Dedifferentiated amniotic fluid mesenchymal stem cell (primary cell): ENCODE data around the gene TMCC2.
A peak's percentile ranks its signal among the peaks of the same experiment; 100 is the strongest.
"Not testable (repeated sequence)": the region's sequence is repeated elsewhere in the genome, so short reads cannot be mapped to it uniquely, and the experiment has no call there.

Experiments
- DNase-seq: peaks from one replicate; pipeline ENCODE4 v3.0.0-alpha.2; 2016; ENCODE audit errors: extremely low spot score

The TMCC2 gene

GRCh38 chr1:205279986-205280385 lies 52.2 kb downstream of the TMCC2 start:
- DNase-seq: no peak

DNA sequence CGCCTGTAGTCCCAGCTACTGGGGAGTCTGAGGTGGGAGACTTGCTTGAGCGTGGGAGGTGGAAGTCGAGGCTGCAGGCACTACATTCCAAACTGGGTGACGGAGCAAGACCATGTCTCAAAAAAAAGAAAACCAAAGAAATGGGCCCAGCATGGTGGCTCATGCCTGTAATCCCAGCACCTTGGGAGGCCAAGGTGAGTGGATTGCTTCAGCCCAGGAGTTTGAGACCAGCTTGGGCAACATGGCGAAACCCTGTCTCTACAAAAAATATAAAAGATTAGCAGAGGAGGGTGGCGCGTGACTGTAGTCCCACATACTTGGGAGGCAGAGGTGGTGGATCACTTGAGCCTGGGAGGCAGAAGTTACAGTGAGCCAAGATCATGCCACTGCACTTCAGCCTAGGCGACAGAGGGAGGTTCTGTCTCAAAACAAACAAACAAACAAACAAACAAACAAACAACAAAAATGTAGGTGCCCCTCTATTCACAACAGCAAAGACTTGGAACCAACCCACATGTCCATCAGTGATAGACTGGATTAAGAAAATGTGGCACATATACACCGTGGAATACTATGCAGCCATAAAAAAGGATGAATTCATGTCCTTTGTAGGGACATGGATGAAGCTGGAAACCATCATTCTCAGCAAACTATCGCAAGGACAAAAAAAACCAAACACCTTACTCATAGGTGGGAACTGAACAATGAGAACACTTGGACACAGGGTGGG lies 53.1 kb downstream of the TMCC2 start:
- DNase-seq: not testable (repeated sequence)

GRCh38 chr1:205283270-205284147 lies 55.8 kb downstream of the TMCC2 start:
- DNase-seq: no peak

GRCh38 chr1:205284420-205285144 lies 56.8 kb downstream of the TMCC2 start:
- DNase-seq: peak; percentile 70

GRCh38 chr1:205285381-205286101 lies 57.8 kb downstream of the TMCC2 start:
- no peak for DNase-seq

DNA sequence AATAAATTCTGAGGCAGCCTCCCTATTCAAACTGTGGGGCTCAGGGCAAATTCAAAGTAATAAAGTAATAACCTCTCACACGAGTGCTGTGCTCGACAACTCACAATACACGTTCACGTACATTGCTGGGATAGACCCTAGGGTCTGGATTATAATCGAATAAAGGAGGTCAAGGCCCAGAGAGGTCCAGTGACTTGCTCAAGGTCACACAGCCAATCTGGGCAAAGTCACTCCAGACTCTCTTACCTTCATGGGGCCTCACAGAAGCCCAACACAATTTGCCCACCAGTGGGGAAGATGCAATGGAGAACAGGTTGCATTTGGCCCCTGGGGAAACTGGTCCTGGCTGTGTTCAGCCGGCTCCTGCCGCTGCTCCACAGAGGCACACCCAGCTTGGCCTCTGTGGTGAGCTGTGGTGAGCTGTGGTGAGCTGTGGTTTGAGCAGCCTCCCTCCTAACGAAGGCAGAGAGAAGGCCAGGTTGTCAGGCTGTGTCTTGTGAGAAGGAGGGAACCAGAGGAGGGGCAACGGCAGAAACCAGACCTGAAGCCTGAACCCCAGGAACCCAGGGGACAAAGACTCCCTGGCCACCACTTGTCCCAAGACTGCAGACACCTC lies 58.7 kb downstream of the TMCC2 start:
- no peak for DNase-seq

GRCh38 chr1:205287076-205287475 lies 59.3 kb downstream of the TMCC2 start:
- no peak for DNase-seq

- no peak for DNase-seq
Observed at GRCh38 chr1:205287767-205288559, 60.2 kb downstream of the TMCC2 start.

DNA sequence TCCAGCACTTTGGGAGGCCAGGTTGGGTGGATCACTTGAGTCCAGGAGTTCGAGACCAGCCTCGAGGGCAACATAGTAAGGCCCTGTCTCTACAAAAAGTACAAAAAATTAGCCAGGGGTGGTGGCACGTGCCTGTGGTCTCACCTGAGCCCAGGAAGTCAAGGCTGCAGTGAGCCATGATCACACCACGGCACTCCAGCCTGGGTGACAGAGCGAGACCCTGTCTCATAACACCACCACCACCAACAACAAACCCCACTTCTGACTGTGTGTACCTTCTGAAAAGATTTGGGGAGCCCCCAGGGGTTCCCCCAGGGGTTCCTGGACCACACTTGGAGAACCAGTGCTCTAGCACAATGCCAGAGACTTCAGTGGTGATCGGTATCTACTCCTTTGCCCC lies 63.9 kb downstream of the TMCC2 start:
- no peak for DNase-seq

DNA sequence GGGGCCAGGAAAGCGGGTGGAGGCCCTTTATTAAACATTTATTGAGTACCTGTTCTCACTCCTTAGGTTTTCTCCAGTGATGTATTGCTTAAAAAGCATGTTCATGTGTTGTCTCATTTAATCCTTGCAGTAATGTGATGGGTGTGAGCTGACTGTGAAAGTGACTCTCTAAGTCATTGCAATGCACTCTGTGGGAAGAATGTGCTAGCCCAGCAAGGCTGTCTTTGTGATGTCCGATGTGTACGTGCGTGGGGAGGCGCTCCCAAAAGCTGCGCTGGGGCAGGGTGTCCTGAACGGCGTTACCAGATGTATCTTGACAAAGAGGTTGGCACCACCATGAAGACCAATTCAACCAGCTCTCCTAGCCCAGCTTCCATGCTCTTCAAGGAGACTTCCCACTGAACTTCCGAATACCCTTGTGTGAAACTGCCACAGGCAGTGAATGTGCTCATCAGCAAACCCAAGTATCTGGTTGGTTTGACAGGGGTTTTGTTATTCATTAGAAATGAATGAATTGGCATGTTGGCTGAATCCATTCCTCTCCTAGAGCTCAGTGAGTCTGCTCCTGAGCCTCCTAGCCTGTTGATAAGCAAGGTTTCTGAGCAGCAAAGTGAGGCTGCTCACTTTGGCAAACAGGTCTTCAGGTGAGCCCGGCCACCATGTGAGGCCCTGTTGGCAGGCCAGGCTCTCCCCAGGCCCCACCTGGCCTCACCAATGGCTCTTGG lies 65.8 kb downstream of the TMCC2 start:
- no peak for DNase-seq

DNA sequence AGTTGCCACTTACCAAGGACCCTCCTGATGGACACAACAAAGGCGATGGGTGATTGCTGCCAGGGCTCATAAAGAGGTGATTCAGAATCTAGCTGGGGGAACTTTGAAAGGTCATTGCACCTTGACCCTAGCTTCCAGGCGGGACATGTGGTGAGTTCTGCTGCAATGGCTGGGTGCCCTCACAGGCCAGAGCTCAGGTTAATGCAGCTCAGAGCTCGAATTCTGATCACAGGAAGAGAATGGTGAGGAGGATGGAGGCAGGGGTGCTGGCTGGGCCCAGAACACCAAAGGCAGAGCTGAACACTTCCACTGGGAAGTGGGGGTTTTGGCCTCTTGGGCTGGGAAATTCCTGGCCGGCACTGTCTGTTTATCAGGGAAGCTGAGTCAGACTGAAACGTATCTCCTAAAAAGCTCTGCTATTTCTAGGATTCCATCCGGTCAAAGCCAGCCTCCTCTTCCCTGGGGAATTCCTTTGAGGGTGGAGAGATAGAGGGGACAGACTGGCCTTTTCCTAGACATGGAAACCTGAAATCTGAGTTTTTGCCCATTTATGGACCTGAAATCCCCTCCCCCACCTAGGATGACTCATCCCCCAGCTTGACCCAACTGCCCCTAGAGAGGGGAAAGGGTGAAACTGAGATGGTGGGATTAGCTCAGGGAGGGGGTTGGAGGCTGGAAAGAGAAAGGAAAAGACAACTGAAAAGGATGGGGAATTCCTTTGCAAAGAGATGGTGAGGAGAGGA lies 66.6 kb downstream of the TMCC2 start:
- peak; percentile 56 for DNase-seq

GRCh38 chr1:205294934-205295333 lies 67.2 kb downstream of the TMCC2 start:
- no peak for DNase-seq

GRCh38 chr1:205296154-205296553 lies 68.4 kb downstream of the TMCC2 start:
- DNase-seq: no peak

DNA sequence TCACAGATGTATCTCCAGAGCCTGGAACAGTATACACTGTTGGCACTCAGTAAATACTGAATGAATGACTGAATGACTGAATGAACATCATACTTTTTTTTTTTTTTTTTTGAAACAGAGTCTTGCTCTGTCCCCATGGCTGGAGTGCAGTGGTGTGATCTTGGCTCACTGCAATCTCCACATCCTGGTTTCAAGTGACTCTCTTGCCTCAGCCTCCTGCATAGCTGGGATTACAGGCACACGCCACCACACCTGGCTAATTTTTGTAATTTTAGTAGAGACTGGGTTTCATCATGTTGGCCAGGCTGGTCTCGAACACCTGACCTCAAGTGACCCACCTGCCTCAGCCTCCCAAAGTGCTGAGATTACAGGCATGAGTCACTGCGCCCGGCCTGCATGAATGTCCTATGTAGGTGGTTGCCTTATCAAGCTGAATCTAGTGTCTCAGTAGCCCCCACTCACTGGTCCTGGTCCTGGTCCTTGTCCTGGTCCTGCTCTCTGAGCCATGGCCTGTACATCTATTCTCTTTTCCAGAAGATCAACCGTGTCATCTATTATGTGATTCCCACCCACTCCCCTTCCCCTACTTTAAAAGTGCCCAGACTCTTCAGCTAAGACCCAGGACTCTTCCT lies 69.9 kb downstream of the TMCC2 start:
- not testable (repeated sequence) for DNase-seq

DNA sequence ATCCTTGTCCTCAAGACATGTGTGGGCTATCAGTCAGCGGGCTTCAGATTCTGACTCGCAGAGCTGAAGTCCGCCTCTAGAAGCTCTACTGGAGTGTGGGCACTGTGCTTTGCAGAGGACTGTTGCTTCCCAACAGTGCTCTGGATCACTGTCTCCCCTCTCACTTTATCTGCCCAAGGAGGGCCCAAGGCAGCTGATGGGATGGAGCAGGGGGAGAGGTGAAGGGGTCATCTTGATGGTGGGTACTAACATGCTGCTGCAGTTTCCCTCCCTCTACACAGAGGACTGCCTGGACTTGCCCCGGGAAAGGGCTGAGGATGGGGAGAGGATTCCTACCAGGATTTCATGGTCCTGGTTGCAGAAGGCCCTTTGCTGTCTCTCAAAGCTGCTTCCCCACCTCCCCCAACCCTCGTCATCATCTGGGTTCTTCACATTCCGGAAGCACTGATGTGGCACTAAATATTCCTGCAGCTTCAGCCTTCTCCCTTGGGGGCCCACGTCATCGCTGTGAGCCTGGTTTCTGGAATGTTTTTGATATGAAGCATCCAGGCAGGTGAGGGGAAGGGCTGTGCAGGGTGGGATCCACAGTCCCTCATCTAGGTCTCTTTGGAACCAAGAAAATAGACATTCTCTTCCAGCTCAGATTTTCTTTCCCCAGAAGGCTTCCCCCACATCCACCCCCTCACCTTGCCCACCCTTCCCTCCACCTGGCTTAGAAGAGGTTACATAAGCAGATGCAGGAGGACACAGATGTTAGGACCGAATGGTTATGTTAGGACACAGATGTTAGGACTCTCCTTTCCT lies 70.6 kb downstream of the TMCC2 start:
- peak; percentile 93 for DNase-seq

DNA sequence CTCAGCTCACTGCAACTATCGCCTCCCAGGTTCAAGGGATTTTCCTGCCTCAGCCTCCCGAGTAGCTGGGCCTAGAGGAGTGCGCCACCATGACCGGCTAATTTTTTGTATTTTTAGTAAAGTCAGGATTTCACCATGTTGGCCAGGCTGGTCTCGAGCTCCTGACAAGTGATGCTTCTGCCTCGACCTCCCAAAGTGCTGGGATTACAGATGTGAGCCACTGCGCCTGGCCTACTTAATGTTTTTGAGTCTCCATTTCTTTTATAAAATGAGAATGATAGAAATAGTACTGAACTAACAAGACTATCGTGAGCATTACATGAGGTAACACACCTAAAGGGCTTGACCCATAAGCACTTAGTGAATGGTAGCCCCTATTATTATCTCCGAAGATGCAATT lies 72.4 kb downstream of the TMCC2 start:
- DNase-seq: no peak

- DNase-seq: peak; percentile 63
Observed at GRCh38 chr1:205301205-205301821, 73.6 kb downstream of the TMCC2 start.
